ENCODE data around the gene KANK2.

Gene KANK2

GRCh38 chr19:11237321-11237720, 40.0 kb upstream of the KANK2 start:
- Histone ChIP-seq H3K36me3 (no peaks in the 10 kb centered on the region; the same call in 1 of the 2 replicates), H3K27me3 (ENCODE audit: insufficient read depth, low read depth, severe bottlenecking) (no peaks in the 10 kb centered on the region), H3K9me3 (ENCODE audit: severe bottlenecking) (no peaks in the 10 kb centered on the region), H3K4me3 (ENCODE audit: low read depth, low read length) (no peak overlapping the region), H3K27ac (no peak overlapping the region)
- DNase-seq: no peak
- TF ChIP-seq CTCF (IDR thresholded peaks at IDR 0.05; ENCODE audit: low read depth, low read length): no peak

- no peak for TF ChIP-seq CTCF (IDR thresholded peaks at IDR 0.05; ENCODE audit: low read depth, low read length)
- no peaks in the 10 kb centered on the region for H3K27me3 ChIP-seq (ENCODE audit: insufficient read depth, low read depth, severe bottlenecking)
- H3K9me3 ChIP-seq (ENCODE audit: severe bottlenecking): no peaks in the 10 kb centered on the region
- no peak for DNase-seq
- no peak overlapping the region for H3K27ac ChIP-seq
- no peaks in the 10 kb centered on the region; the same call in 1 of the 2 replicates for H3K36me3 ChIP-seq
- H3K4me3 ChIP-seq (ENCODE audit: low read depth, low read length): no peak overlapping the region
Measured at GRCh38 chr19:11236324-11237301, 39.3 kb upstream of the KANK2 start.

- H3K36me3 ChIP-seq: no peaks in the 10 kb centered on the region; the same call in 1 of the 2 replicates
- DNase-seq: no peak
Measured at GRCh38 chr19:11234486-11235075, 37.2 kb upstream of the KANK2 start.

GRCh38 chr19:11233073-11233472, 35.7 kb upstream of the KANK2 start:
- Histone ChIP-seq H3K36me3 (no peaks in the 10 kb centered on the region; the same call in 1 of the 2 replicates), H3K27me3 (ENCODE audit: insufficient read depth, low read depth, severe bottlenecking) (no peaks in the 10 kb centered on the region), H3K9me3 (ENCODE audit: severe bottlenecking) (no peaks in the 10 kb centered on the region), H3K27ac (no peak overlapping the region), H3K4me3 (ENCODE audit: low read depth, low read length) (no peak overlapping the region)
- no peak for DNase-seq
- TF ChIP-seq CTCF (IDR thresholded peaks at IDR 0.05; ENCODE audit: low read depth, low read length): no peak

More at GRCh38 chr19:11234486-11235075, 37.2 kb upstream of the KANK2 start:
- Histone ChIP-seq H3K9me3 (ENCODE audit: severe bottlenecking) (no peaks in the 10 kb centered on the region), H3K27me3 (ENCODE audit: insufficient read depth, low read depth, severe bottlenecking) (no peaks in the 10 kb centered on the region), H3K4me3 (ENCODE audit: low read depth, low read length) (no peak overlapping the region), H3K27ac (no peak overlapping the region)
- no peak for TF ChIP-seq CTCF (IDR thresholded peaks at IDR 0.05; ENCODE audit: low read depth, low read length)

- no peaks in the 10 kb centered on the region; the same call in 1 of the 2 replicates for H3K36me3 ChIP-seq
- no peak overlapping the region for H3K27ac ChIP-seq
- no peak for DNase-seq
- no peaks in the 10 kb centered on the region for H3K27me3 ChIP-seq (ENCODE audit: insufficient read depth, low read depth, severe bottlenecking)
- no peak overlapping the region for H3K4me3 ChIP-seq (ENCODE audit: low read depth, low read length)
- H3K9me3 ChIP-seq (ENCODE audit: severe bottlenecking): no peaks in the 10 kb centered on the region
- no peak for TF ChIP-seq CTCF (IDR thresholded peaks at IDR 0.05; ENCODE audit: low read depth, low read length)
Measured at GRCh38 chr19:11232555-11232954, 35.2 kb upstream of the KANK2 start.

All from WERI-Rb-1 (cell line).